Upper lobe of left lung (tissue), 6 donors: ENCODE measurements around the gene GATAD2A. TPM values are rescaled to one million over a fixed set of nuclear protein-coding genes. Genes with fewer than 3 reads are reported as not detected.
A peak's percentile ranks its signal among the peaks of the same experiment; 100 is the strongest.

Experiments
- ATAC-seq, 2 donors: fragments of 200-7000 bp; cut with Tn5 transposase; one replicate each; pipeline ENCODE4 v1.9.1; 2022; ENCODE audit warnings: mild to moderate bottlenecking in 2 of 2, moderate library complexity in 2 of 2; ENCODE audit not compliant: low FRiP score in 2 of 2
- DNase-seq, 2 donors: peaks; one replicate each; pipeline ENCODE4 v3.0.0-alpha.2; 2019 to 2020
- H3K27ac ChIP-seq, 4 donors: fragments of 200-600 bp; sonication (generic); one replicate each; pipeline ENCODE4 v1.5.1; 2016 to 2019
- H3K27me3 ChIP-seq, 4 donors: fragments of 200-600 bp; sonication (generic); one replicate each; pipeline ENCODE4 v1.5.1; 2017 to 2019
- H3K36me3 ChIP-seq, 4 donors: fragments of 200-600 bp; sonication (generic); one replicate each; pipeline ENCODE4 v1.5.1; 2016 to 2019
- H3K4me1 ChIP-seq, 4 donors: fragments of 200-600 bp; sonication (generic); one replicate each; pipeline ENCODE4 v1.5.1; 2018 to 2019
- H3K4me3 ChIP-seq, 4 donors: fragments of 200-600 bp; sonication (generic); one replicate each; pipeline ENCODE4 v1.5.1; 2017 to 2019; ENCODE audit warnings: mild to moderate bottlenecking in 2 of 4, moderate library complexity in 1 of 4
- H3K9me3 ChIP-seq, 4 donors: fragments of 200-600 bp; sonication (generic); one replicate each; pipeline ENCODE4 v1.5.1; 2018 to 2019
- CTCF ChIP-seq, 6 experiments: fragments of 450-650 bp in 4 of 6; fragments of 200-600 bp in 2 of 6; sonication (generic) in 2 of 6; IDR thresholded peaks; one replicate each; pipeline ENCODE4 v1.5.1; 2016 to 2019; ENCODE audit warnings: antibody characterized with exemption in 6 of 6
- EP300 ChIP-seq, 4 donors: sonication (generic); formaldehyde crosslinking; IDR thresholded peaks; one replicate each; pipeline ENCODE4 v1.5.1; 2017; ENCODE audit warnings: antibody characterized with exemption in 4 of 4, control low read depth in 2 of 4
- POLR2A ChIP-seq, 4 donors: fragments of 450-650 bp; IDR thresholded peaks; one replicate each; pipeline ENCODE4 v1.5.1; 2016 to 2017; ENCODE audit warnings: antibody characterized with exemption in 4 of 4, mild to moderate bottlenecking in 2 of 4
- POLR2AphosphoS5 ChIP-seq, 2 donors: sonication (generic); formaldehyde crosslinking; IDR thresholded peaks; one replicate each; pipeline ENCODE4 v1.5.1; 2017; ENCODE audit warnings: antibody characterized with exemption in 2 of 2
- WGBS, 2 donors: methylation state at CpG; one replicate each; pipeline ENCODE4 v1.1.5; 2017 to 2018; 5-methylcytosine and 5-hydroxymethylcytosine counted together
- total RNA-seq, 6 donors: library from RNA; depleted of rRNA in 4 of 6; stranded (reverse); fragments of >200 nt in 4 of 6; gene quantifications; one replicate each; pipeline versions ENCODE4 v1.1.0 to v1.2.1, GENCODE V29; 2016 to 2021
- donor health status: DM: no; HTN: no; CAD: no; lungs with moderate emphysema.
- donor health status: DM: no; HTN: yes; CAD: no; lungs with severe emphysema.

Gene GATAD2A
- total RNA-seq, 6 donors from 2014 or later = 60.8 to 182 (median 88.0) TPM

- WGBS, 2 donors = 78 to 84% methylated on average over 14 to 15 of the region's 15 CpGs
- Histone ChIP-seq H3K4me1 (peaks cover 33 to 55% (median 44%) of the 10 kb centered on the region in 4 donors), H3K9me3 (no peaks in the 10 kb centered on the region), H3K36me3 (peaks cover 0 to 2% (median 0%) of the 10 kb centered on the region in 4 donors), H3K4me3 (no peak overlapping the region), H3K27ac (no peak overlapping the region), H3K27me3 (no peaks in the 10 kb centered on the region)
- TF ChIP-seq POLR2A (IDR thresholded peaks at IDR 0.05) = no peak
- TF ChIP-seq CTCF (IDR thresholded peaks at IDR 0.05) = no peak
- TF ChIP-seq POLR2AphosphoS5 (IDR thresholded peaks at IDR 0.05) = no peak
- no peak for TF ChIP-seq EP300 (IDR thresholded peaks at IDR 0.05)
- no peak for ATAC-seq
- DNase-seq = no peak
These were observed 5.4 kb downstream of the GATAD2A start for GRCh38 chr19:19410553-19411550.

DNA sequence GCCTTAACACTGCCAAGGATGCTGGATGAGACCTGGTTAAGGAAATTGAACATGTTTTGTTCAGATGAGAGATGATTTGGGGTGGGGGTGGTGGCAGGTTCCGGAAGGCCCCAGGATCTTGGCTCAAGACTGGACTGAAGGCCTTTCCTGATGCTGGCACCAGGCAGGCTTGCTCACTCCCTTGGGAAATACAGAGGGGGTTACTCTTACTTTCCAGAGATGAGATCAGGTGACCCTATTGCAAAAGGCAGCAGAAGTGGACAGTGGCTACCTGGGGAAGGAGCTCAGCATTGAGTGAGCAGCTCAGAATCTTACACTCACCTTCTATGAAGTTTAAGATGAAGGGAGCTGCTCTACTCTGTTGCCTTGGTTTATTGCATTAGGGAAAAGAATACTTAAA is 10.8 kb downstream of the GATAD2A start:
- Histone ChIP-seq H3K4me1 (peaks cover 27 to 51% (median 34%) of the 10 kb centered on the region in 4 donors), H3K27me3 (no peaks in the 10 kb centered on the region), H3K36me3 (peaks cover 0 to 2% (median 0%) of the 10 kb centered on the region in 4 donors), H3K27ac (no peak overlapping the region), H3K4me3 (no peak overlapping the region), H3K9me3 (no peaks in the 10 kb centered on the region)
- ATAC-seq (no peak), DNase-seq (no peak)
- no peak for TF ChIP-seq EP300 (IDR thresholded peaks at IDR 0.05)
- 90 to 100% methylated on average over 1 of the region's 1 CpG for WGBS, 2 donors

DNA sequence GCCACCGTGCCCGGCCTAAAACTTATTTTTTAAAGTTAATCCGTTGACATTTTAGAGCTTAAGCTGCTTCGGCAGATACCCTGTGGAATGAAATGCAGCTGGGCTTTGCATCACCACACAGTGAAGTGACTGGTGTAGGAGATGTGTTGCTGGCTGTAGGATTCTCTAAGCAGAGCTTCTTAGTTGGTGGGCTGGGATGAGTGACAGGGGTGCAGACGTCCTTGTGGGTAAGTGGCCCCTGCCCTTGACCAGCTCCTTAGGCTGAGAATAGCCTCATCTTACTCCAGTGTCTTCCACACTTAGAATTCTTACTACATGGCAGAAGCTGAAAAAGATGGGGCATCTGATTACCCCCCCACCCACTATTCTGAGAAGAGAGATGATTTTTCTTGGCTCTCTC is 11.6 kb downstream of the GATAD2A start:
- ATAC-seq (no peak), DNase-seq (no peak)
- Histone ChIP-seq H3K27ac (no peak overlapping the region), H3K9me3 (no peaks in the 10 kb centered on the region), H3K27me3 (no peaks in the 10 kb centered on the region), H3K4me3 (no peak overlapping the region), H3K36me3 (no peaks in the 10 kb centered on the region), H3K4me1 (peaks cover 28 to 58% (median 33%) of the 10 kb centered on the region in 4 donors)
- no peak for TF ChIP-seq POLR2A (IDR thresholded peaks at IDR 0.05)
- no peak for TF ChIP-seq CTCF (IDR thresholded peaks at IDR 0.05)
- no peak for TF ChIP-seq POLR2AphosphoS5 (IDR thresholded peaks at IDR 0.05)
- no peak for TF ChIP-seq EP300 (IDR thresholded peaks at IDR 0.05)
- 80 to 89% methylated on average over 5 of the region's 5 CpGs for WGBS, 2 donors

DNA sequence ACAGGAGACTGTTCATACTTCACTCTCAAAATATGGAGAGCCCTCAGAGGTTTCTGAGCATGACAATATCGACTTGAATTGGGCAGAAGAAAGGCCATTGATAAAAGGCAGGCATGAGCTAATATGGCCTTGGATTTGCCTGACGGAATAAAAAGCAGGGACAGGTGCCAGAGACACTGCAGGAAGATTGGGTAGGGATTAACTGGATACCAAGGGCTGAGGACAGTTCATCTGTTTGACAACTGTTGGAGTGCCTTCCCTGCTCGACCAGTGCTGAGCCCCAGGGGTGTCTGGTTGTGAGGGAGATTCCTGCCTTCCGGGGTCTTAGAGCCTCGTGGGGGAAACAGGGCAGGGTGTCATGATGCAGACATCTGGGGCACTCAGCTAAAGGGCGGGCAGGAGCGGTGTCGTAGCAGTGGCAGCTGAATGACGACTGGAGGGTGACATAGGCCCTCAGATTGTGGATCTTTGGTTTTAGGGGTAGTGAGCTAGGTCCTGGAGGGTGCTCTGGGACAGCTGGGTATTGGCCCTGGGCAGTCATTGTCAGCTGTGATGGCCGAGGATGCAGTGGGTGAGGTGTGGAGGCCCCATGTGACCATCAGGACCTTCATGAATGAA is 12.3 kb downstream of the GATAD2A start:
- no peaks in the 10 kb centered on the region for H3K9me3 ChIP-seq
- DNase-seq (no peak), ATAC-seq (no peak)
- H3K4me3 ChIP-seq = no peak overlapping the region
- H3K27me3 ChIP-seq = no peaks in the 10 kb centered on the region
- peaks cover 28 to 61% (median 33%) of the 10 kb centered on the region in 4 donors for H3K4me1 ChIP-seq
- WGBS, 2 donors = 77% methylated on average over 10 of the region's 10 CpGs
- H3K36me3 ChIP-seq = no peaks in the 10 kb centered on the region
- H3K27ac ChIP-seq = no peak overlapping the region
- TF ChIP-seq CTCF (IDR thresholded peaks at IDR 0.05) (no peak), POLR2A (IDR thresholded peaks at IDR 0.05) (no peak), POLR2AphosphoS5 (IDR thresholded peaks at IDR 0.05) (no peak), EP300 (IDR thresholded peaks at IDR 0.05) (no peak)

GRCh38 chr19:19418555-19419260 is 13.2 kb downstream of the GATAD2A start:
- Histone ChIP-seq H3K36me3 (no peaks in the 10 kb centered on the region), H3K27me3 (no peaks in the 10 kb centered on the region), H3K9me3 (no peaks in the 10 kb centered on the region), H3K4me3 (no peak overlapping the region), H3K27ac (no peak overlapping the region), H3K4me1 (peaks cover 28 to 61% (median 33%) of the 10 kb centered on the region in 4 donors)
- WGBS, 2 donors = 53 to 63% methylated on average over 6 to 8 of the region's 8 CpGs
- ATAC-seq (peak; percentile 24 to 27), DNase-seq (no peak)
- TF ChIP-seq POLR2AphosphoS5 (IDR thresholded peaks at IDR 0.05) = no peak
- TF ChIP-seq CTCF (IDR thresholded peaks at IDR 0.05) = no peak
- no peak for TF ChIP-seq POLR2A (IDR thresholded peaks at IDR 0.05)
- TF ChIP-seq EP300 (IDR thresholded peaks at IDR 0.05) = no peak
